Raji (cell line): Measurements from ENCODE around the gene RBBP5.

Experiments used
- POLR2A ChIP-seq: IDR thresholded peaks from 2 replicates; pipeline ENCODE4 v1.6.1; 2011; ENCODE audit warnings: low read depth, low read length, control low read depth; ENCODE audit not compliant: insufficient read depth

The RBBP5 gene

GRCh38 chr1:205057808-205058575 lies 63.8 kb downstream of the RBBP5 start:
- TF ChIP-seq POLR2A = no peak

- no peak for TF ChIP-seq POLR2A
These were observed 64.7 kb downstream of the RBBP5 start for GRCh38 chr1:205056956-205057568.

GRCh38 chr1:205056188-205056611 lies 65.6 kb downstream of the RBBP5 start:
- no peak for TF ChIP-seq POLR2A

- TF ChIP-seq POLR2A = no peak
These were observed 67.8 kb downstream of the RBBP5 start for GRCh38 chr1:205054013-205054412.

GRCh38 chr1:205053296-205053695 lies 68.5 kb downstream of the RBBP5 start:
- TF ChIP-seq POLR2A = no peak

- no peak for TF ChIP-seq POLR2A
These were observed 69.1 kb downstream of the RBBP5 start for GRCh38 chr1:205052690-205053089.

- TF ChIP-seq POLR2A = no peak
These were observed 72.3 kb downstream of the RBBP5 start for GRCh38 chr1:205049479-205049878.

- no peak for TF ChIP-seq POLR2A
These were observed 73.4 kb downstream of the RBBP5 start for GRCh38 chr1:205048382-205048781.

- no peak for TF ChIP-seq POLR2A
These were observed 74.0 kb downstream of the RBBP5 start for GRCh38 chr1:205047764-205048231.

- no peak for TF ChIP-seq POLR2A
These were observed 74.9 kb downstream of the RBBP5 start for GRCh38 chr1:205046870-205047269.

GRCh38 chr1:205045146-205045545 lies 76.6 kb downstream of the RBBP5 start:
- TF ChIP-seq POLR2A = no peak

- TF ChIP-seq POLR2A = no peak
These were observed 77.0 kb downstream of the RBBP5 start for GRCh38 chr1:205044741-205045140.

GRCh38 chr1:205043866-205044265 lies 77.9 kb downstream of the RBBP5 start:
- no peak for TF ChIP-seq POLR2A

GRCh38 chr1:205042911-205043806 lies 78.6 kb downstream of the RBBP5 start, which contains the start of gene CNTN2:
CNTN2 (plus strand) TSS chr1:205043212; CDS start chr1:205053186, 9,974 bp downstream.
- TF ChIP-seq POLR2A = no peak

GRCh38 chr1:205041998-205042910 lies 79.5 kb downstream of the RBBP5 start:
- TF ChIP-seq POLR2A = no peak
